HEK293T (cell line): ENCODE results near the gene GKAP1.
A peak's percentile ranks its signal among the peaks of the same experiment; 100 is the strongest.
"Not testable (repeated sequence)": the region's sequence is repeated elsewhere in the genome, so short reads cannot be mapped to it uniquely, and the experiment has no call there.

ENCODE experiments used
- CTCF ChIA-PET: fragments of 350-600 bp; formaldehyde crosslinking; extraction: SDS; loops from one replicate; lab custom pipeline; 2021; ENCODE audit warnings: antibody characterized with exemption, inconsistent platforms; lab: Yijun Ruan, JAX
- POLR2A ChIA-PET: fragments of 350-600 bp; formaldehyde crosslinking; extraction: SDS; loops from one replicate; lab custom pipeline; 2020; ENCODE audit warnings: antibody characterized with exemption, inconsistent platforms; lab: Yijun Ruan, JAX
- DNase-seq: peaks from one replicate; pipeline ENCODE4 v3.0.0; 2012; ENCODE audit warnings: mixed read lengths; ENCODE audit errors: extremely low spot score
- ARNT ChIP-seq: fragments of 450-650 bp; IDR thresholded peaks from 2 replicates; pipeline ENCODE4 v1.6.1; 2017; ENCODE audit warnings: mild to moderate bottlenecking
- CTBP1 ChIP-seq: fragments of 450-650 bp; IDR thresholded peaks from 2 replicates; pipeline ENCODE4 v1.6.1; 2016; ENCODE audit warnings: borderline replicate concordance
- ELF4 ChIP-seq: fragments of 450-650 bp; IDR thresholded peaks from 2 replicates; pipeline ENCODE4 v1.6.1; 2017; ENCODE audit warnings: antibody characterized with exemption
- FOXA1 ChIP-seq: fragments of 450-650 bp; IDR thresholded peaks from 2 replicates; pipeline ENCODE4 v1.6.1; 2016; ENCODE audit warnings: mild to moderate bottlenecking
- FOXM1 ChIP-seq: fragments of 450-650 bp; IDR thresholded peaks from 2 replicates; pipeline ENCODE4 v1.6.1; 2017; ENCODE audit warnings: mild to moderate bottlenecking, borderline replicate concordance
- HDGF ChIP-seq: fragments of 450-650 bp; IDR thresholded peaks from 2 replicates; pipeline ENCODE4 v1.6.1; 2017; ENCODE audit warnings: antibody characterized with exemption, borderline replicate concordance
- LEF1 ChIP-seq: fragments of 450-650 bp; IDR thresholded peaks from 2 replicates; pipeline ENCODE4 v1.6.1; 2017; ENCODE audit warnings: mild to moderate bottlenecking, borderline replicate concordance
- SUZ12 ChIP-seq: fragments of 450-650 bp; IDR thresholded peaks from 2 replicates; pipeline ENCODE4 v1.6.1; 2016; ENCODE audit warnings: mild to moderate bottlenecking
- TARDBP ChIP-seq: fragments of 450-650 bp; IDR thresholded peaks from 2 replicates; pipeline ENCODE4 v1.6.1; 2016
- ZNF384 ChIP-seq: fragments of 450-650 bp; IDR thresholded peaks from 2 replicates; pipeline ENCODE4 v1.6.1; 2016
- TF ChIP-seq, protein P1 (sequence below): fragments of 450-650 bp; IDR thresholded peaks from 2 replicates; pipeline ENCODE4 v1.6.1; 2016

Gene GKAP1

GRCh38 chr9:83817356-83818278 is at the start of gene GKAP1:
GKAP1 (minus strand) TSS chr9:83817769; CDS start chr9:83806517, 11,252 bp downstream.
- DNase-seq = peak; percentile 76
- POLR2A ChIA-PET, CTCF ChIA-PET: not testable (repeated sequence)

GRCh38 chr9:83849895-83850294 is 32.3 kb upstream of the GKAP1 start:
- POLR2A ChIA-PET, DNase-seq, CTCF ChIA-PET: not testable (repeated sequence)

GRCh38 chr9:83837070-83837643 is 19.6 kb upstream of the GKAP1 start:
- CTCF ChIA-PET, DNase-seq, POLR2A ChIA-PET: not testable (repeated sequence)

- CTCF ChIA-PET, POLR2A ChIA-PET, DNase-seq: not testable (repeated sequence)
These were observed 13.0 kb upstream of the GKAP1 start for GRCh38 chr9:83830426-83831071.

DNA sequence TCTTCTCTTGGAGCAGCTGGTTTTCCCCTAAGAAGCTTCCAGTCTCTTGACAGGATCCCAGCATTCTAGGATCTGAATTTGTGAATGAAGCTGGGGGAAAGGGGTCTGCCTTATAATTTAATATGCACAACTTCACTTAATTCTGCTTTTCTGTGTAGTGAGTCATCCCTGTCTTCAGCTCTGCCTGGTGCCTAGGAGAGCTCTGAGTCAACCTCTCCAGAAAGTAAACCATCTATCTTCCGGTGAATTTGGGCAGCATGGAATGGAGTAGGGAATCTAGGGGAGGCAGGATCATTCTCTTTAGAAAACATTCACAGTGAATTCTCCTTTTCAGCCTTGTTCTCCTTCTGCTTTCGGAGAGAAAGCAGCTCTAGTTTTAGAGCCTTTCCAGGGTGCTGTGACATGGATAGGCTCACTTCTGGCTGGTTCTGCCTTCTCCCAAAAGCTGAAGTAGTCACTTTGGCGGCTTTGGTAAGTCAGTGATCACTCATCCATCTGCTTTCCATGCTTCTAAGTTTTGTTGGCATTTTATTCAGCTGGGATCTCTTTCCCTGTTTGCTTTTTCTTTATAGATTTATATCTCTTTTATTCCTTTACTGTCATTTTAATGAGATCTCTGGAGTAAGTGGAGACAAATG is 7.5 kb upstream of the GKAP1 start:
- DNase-seq, POLR2A ChIA-PET, CTCF ChIA-PET: not testable (repeated sequence)

DNA sequence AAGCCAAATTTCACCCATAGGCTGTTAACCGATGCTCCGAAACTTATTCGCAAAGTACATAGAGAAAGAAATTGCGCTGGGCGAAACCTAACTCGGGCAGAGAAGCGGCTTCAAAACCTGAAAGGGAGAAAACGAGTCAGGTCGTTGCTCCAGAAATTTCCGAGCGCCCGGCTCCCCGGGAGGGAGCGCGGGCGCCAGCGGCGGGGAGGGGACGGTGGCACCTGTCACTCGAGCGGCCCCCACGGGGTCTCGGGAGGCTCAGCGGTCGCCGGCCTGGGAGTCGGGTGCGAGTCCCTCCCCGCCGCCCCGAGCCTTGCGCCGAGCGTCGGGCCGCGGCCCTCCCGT is 586 bp downstream of the GKAP1 start:
- peak; percentile 14 for DNase-seq
- CTCF ChIA-PET, POLR2A ChIA-PET: not testable (repeated sequence)

DNA sequence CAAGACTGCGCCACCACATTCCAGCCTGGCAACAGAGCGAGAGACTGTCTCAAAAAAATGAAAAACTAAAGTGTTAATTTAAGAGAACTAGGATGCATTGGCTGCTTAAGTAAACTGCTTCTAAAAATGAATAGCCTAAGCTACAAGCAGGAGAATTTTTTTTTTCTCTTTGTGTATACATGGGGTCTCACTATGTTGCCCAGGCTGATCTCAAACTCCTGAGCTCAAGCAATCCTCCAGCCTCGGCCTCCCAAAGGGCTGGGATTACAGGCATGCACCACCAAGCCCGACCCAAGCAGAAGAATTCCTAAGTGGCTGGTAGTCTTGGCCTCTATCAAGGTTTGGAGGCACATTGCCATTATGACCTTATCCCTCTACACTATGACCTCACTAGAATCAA is 2.4 kb downstream of the GKAP1 start:
- CTCF ChIA-PET, DNase-seq, POLR2A ChIA-PET: not testable (repeated sequence)

DNA sequence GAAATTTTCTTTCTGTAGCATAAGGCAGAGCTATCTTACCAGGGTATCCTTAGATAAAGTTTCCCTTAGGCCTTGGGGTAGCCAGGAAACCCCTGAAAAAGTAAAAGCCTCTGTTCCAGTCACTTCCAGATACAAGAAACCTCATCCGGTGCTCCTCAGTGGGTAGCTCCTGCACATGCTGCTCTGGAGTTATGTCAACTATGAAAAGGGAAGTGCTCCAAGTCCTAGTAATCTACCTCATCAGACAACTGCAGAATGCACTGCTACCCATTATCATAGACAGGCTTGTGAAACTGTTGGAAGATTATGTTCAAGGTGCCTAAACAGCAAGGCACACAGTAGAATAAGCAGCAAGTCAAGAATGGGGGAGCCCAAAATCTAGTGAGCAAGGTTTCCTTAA is 8.4 kb downstream of the GKAP1 start:
- POLR2A ChIA-PET = not testable (repeated sequence)

DNA sequence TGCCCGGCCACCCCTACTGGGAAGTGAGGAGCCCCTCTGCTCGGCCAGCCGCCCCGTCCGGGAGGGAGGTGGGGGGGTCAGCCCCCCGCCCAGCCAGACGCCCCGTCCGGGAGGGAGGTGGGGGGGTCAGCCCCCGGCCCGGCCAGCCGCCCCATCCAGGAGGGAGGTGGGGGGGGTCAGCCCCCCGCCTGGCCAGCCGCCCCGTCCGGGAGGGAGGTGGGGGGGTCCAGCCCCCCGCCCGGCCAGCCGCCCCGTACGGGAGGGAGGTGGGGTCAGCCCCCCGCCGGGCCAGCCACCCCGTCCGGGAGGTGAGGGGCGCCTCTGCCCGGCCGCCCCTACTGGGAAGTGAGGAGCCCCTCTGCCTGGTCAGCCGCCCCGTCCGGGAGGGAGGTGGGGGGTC is 13.1 kb downstream of the GKAP1 start:
- POLR2A ChIA-PET, CTCF ChIA-PET: not testable (repeated sequence)

More for the DNA sequence above, 8.4 kb downstream of the GKAP1 start:
- DNase-seq, CTCF ChIA-PET: not testable (repeated sequence)

DNA sequence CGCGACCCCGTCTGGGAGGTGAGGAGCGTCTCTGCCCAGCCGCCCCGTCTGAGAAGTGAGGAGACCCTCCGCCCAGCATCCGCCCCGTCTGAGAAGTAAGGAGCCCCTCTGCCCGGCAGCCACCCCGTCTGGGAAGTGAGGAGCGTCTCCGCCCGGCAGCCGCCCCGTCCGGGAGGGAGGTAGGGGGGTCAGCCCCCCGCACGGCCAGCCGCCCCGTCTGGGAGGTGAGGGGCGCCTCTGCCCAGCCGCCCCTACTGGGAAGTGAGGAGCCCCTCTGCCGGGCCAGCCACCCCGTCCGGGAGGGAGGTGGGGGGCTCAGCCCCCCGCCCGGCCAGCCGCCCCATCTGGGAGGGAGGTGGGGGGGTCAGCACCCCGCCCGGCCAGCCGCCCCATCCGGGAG is 13.6 kb downstream of the GKAP1 start:
- DNase-seq, CTCF ChIA-PET, POLR2A ChIA-PET: not testable (repeated sequence)

More for the DNA sequence above, 13.1 kb downstream of the GKAP1 start:
- DNase-seq = not testable (repeated sequence)

- CTCF ChIA-PET = no interaction called here
- no peak for TF ChIP-seq ZNF384
- no peak for TF ChIP-seq LEF1
- no peak for TF ChIP-seq HDGF
- TF ChIP-seq FOXM1 = no peak
- TF ChIP-seq, protein P1, sequence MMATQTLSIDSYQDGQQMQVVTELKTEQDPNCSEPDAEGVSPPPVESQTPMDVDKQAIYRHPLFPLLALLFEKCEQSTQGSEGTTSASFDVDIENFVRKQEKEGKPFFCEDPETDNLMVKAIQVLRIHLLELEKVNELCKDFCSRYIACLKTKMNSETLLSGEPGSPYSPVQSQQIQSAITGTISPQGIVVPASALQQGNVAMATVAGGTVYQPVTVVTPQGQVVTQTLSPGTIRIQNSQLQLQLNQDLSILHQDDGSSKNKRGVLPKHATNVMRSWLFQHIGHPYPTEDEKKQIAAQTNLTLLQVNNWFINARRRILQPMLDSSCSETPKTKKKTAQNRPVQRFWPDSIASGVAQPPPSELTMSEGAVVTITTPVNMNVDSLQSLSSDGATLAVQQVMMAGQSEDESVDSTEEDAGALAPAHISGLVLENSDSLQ = no peak
- no peak for TF ChIP-seq TARDBP
- no peak for TF ChIP-seq ELF4
- no peak for TF ChIP-seq SUZ12
- no peak for TF ChIP-seq ARNT
- no peak for TF ChIP-seq CTBP1
- TF ChIP-seq FOXA1 = no peak
- POLR2A ChIA-PET = no interaction called here
- no peak for DNase-seq
These were observed 17.1 kb downstream of the GKAP1 start for GRCh38 chr9:83800236-83801033.
